SH-SY5Y (cell line): ENCODE results near the gene SPRED3.

Source experiments
- GATA2 ChIP-seq: IDR thresholded peaks from 2 replicates; pipeline ENCODE4 v1.6.1; 2011; ENCODE audit warnings: mild to moderate bottlenecking, low read depth, low read length
- GATA3 ChIP-seq: IDR thresholded peaks from 2 replicates; pipeline ENCODE4 v1.6.1; 2011; ENCODE audit warnings: low read depth, mild to moderate bottlenecking, low read length, moderate library complexity

DNA sequence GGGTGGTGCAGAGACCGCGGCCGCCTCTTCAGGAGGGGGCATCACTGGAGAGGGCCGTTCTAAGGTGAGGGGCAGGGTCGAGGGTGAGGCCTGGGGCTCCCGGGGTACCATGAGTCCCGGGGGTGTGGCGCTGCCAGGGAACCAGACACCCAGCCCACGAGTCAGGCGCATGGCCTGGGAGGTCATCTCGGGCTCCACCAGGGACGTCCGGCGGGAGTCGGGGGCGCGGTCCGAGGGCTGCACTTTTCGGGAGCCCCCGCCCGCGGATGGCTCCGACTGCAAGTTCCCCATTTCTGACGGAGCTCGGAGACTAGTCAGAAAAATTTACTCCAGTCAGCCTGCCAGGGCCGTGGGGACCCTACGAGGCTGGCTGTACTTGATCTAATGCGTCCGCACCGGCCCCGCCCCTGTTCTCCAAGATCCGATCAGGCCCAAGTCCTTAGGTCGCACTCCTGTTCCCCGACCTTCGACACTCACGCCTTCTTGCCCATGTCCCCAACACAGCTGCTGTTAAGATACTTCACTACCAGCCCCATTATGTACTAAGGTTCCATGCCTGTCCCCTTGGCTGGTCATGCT lies 1.4 kb upstream of the SPRED3 start:
- TF ChIP-seq GATA2, result no peak
- no peak for TF ChIP-seq GATA3
